ENCODE data around the gene SPATA4.
"Not testable (repeated sequence)": the region's sequence is repeated elsewhere in the genome, so short reads cannot be mapped to it uniquely, and the experiment has no call there.

Gene SPATA4

GRCh38 chr4:176195184-176195978, at the start of gene SPATA4:
Gene SPATA4 (minus strand): TSS chr4:176195585. CDS start chr4:176195562, 23 bp downstream.
- peak; percentile 91 to 95 for DNase-seq (ENCODE audit: extremely low read depth in 1 of 2, low read depth in 1 of 2)

- no peak for DNase-seq (ENCODE audit: extremely low read depth in 1 of 2, low read depth in 1 of 2)
These were observed 47.5 kb upstream of the SPATA4 start for GRCh38 chr4:176242764-176243347.

GRCh38 chr4:176241703-176242102, 46.3 kb upstream of the SPATA4 start:
- no peak for DNase-seq (ENCODE audit: extremely low read depth in 1 of 2, low read depth in 1 of 2)

- no peak for DNase-seq (ENCODE audit: extremely low read depth in 1 of 2, low read depth in 1 of 2)
These were observed 43.4 kb upstream of the SPATA4 start for GRCh38 chr4:176238826-176239225.

- DNase-seq (ENCODE audit: extremely low read depth in 1 of 2, low read depth in 1 of 2): no peak
These were observed 42.8 kb upstream of the SPATA4 start for GRCh38 chr4:176238157-176238610.

- no peak for DNase-seq (ENCODE audit: extremely low read depth in 1 of 2, low read depth in 1 of 2)
These were observed 41.6 kb upstream of the SPATA4 start for GRCh38 chr4:176236946-176237345.

GRCh38 chr4:176230836-176231235, 35.5 kb upstream of the SPATA4 start:
- no peak for DNase-seq (ENCODE audit: extremely low read depth in 1 of 2, low read depth in 1 of 2)

GRCh38 chr4:176229645-176230044, 34.3 kb upstream of the SPATA4 start:
- DNase-seq (ENCODE audit: extremely low read depth in 1 of 2, low read depth in 1 of 2): no peak

GRCh38 chr4:176226736-176227135, 31.4 kb upstream of the SPATA4 start:
- DNase-seq (ENCODE audit: extremely low read depth in 1 of 2, low read depth in 1 of 2): no peak

GRCh38 chr4:176223561-176223960, 28.2 kb upstream of the SPATA4 start:
- no peak for DNase-seq (ENCODE audit: extremely low read depth in 1 of 2, low read depth in 1 of 2)

GRCh38 chr4:176222149-176222548, 26.8 kb upstream of the SPATA4 start:
- DNase-seq (ENCODE audit: extremely low read depth in 1 of 2, low read depth in 1 of 2): no peak

GRCh38 chr4:176217510-176217909, 22.1 kb upstream of the SPATA4 start:
- no peak for DNase-seq (ENCODE audit: extremely low read depth in 1 of 2, low read depth in 1 of 2)

- not testable (repeated sequence) for DNase-seq (ENCODE audit: extremely low read depth in 1 of 2, low read depth in 1 of 2)
These were observed 17.0 kb upstream of the SPATA4 start for GRCh38 chr4:176212351-176212750.

- DNase-seq (ENCODE audit: extremely low read depth in 1 of 2, low read depth in 1 of 2): no peak
These were observed 15.4 kb upstream of the SPATA4 start for GRCh38 chr4:176210579-176211296.

- DNase-seq (ENCODE audit: extremely low read depth in 1 of 2, low read depth in 1 of 2): no peak
These were observed 14.7 kb upstream of the SPATA4 start for GRCh38 chr4:176210101-176210500.

GRCh38 chr4:176209535-176209934, 14.2 kb upstream of the SPATA4 start:
- DNase-seq (ENCODE audit: extremely low read depth in 1 of 2, low read depth in 1 of 2): no peak

GRCh38 chr4:176207839-176208238, 12.5 kb upstream of the SPATA4 start:
- DNase-seq (ENCODE audit: extremely low read depth in 1 of 2, low read depth in 1 of 2): no peak

GRCh38 chr4:176205299-176205698, 9.9 kb upstream of the SPATA4 start:
- no peak for DNase-seq (ENCODE audit: extremely low read depth in 1 of 2, low read depth in 1 of 2)

GRCh38 chr4:176198316-176198903, 3.0 kb upstream of the SPATA4 start:
- DNase-seq (ENCODE audit: extremely low read depth in 1 of 2, low read depth in 1 of 2): no peak

GRCh38 chr4:176193938-176194337, 1.4 kb downstream of the SPATA4 start:
- DNase-seq (ENCODE audit: extremely low read depth in 1 of 2, low read depth in 1 of 2): peak; percentile 9 to 28

GRCh38 chr4:176193126-176193525, 2.3 kb downstream of the SPATA4 start:
- no peak for DNase-seq (ENCODE audit: extremely low read depth in 1 of 2, low read depth in 1 of 2)
